Measurements from ENCODE around the gene AMOT.

Gene AMOT

GRCh38 chrX:112835019-112835418, 5.6 kb downstream of the AMOT start:
- Histone ChIP-seq H3K9ac (ENCODE audit: low read length) (no peak overlapping the region), H3K4me1 (ENCODE audit: control insufficient read depth, insufficient read depth, low read length) (peaks cover 17% of the 10 kb centered on the region), H3K36me3 (ENCODE audit: control insufficient read depth, insufficient read depth, low read length) (no peaks in the 10 kb centered on the region), H3K9me3 (ENCODE audit: control insufficient read depth, low read length) (no peaks in the 10 kb centered on the region), H3K27me3 (ENCODE audit: control insufficient read depth, insufficient read depth, low read length) (no peaks in the 10 kb centered on the region), H3K4me3 (ENCODE audit: low read length) (no peak overlapping the region)

- Histone ChIP-seq H3K9me3 (ENCODE audit: control insufficient read depth, low read length) (no peaks in the 10 kb centered on the region), H3K36me3 (ENCODE audit: control insufficient read depth, insufficient read depth, low read length) (no peaks in the 10 kb centered on the region), H3K4me3 (ENCODE audit: low read length) (no peak overlapping the region), H3K27me3 (ENCODE audit: control insufficient read depth, insufficient read depth, low read length) (no peaks in the 10 kb centered on the region), H3K9ac (ENCODE audit: low read length) (no peak overlapping the region), H3K4me1 (ENCODE audit: control insufficient read depth, insufficient read depth, low read length) (peaks cover 13% of the 10 kb centered on the region)
These were observed 6.4 kb downstream of the AMOT start for GRCh38 chrX:112834031-112834845.

- no peak overlapping the region for H3K9ac ChIP-seq (ENCODE audit: low read length)
These were observed 8.0 kb downstream of the AMOT start for GRCh38 chrX:112832481-112833095.

GRCh38 chrX:112830540-112830939, 10.1 kb downstream of the AMOT start:
- no peak overlapping the region for H3K4me3 ChIP-seq (ENCODE audit: low read length)

More at GRCh38 chrX:112832481-112833095, 8.0 kb downstream of the AMOT start:
- Histone ChIP-seq H3K27me3 (ENCODE audit: control insufficient read depth, insufficient read depth, low read length) (no peaks in the 10 kb centered on the region), H3K36me3 (ENCODE audit: control insufficient read depth, insufficient read depth, low read length) (no peaks in the 10 kb centered on the region), H3K9me3 (ENCODE audit: control insufficient read depth, low read length) (no peaks in the 10 kb centered on the region), H3K4me3 (ENCODE audit: low read length) (no peak overlapping the region), H3K4me1 (ENCODE audit: control insufficient read depth, insufficient read depth, low read length) (peaks cover 13% of the 10 kb centered on the region)

GRCh38 chrX:112827292-112827903, 13.2 kb downstream of the AMOT start:
- H3K4me1 ChIP-seq (ENCODE audit: control insufficient read depth, insufficient read depth, low read length), result peaks cover 4% of the 10 kb centered on the region
- H3K4me3 ChIP-seq (ENCODE audit: low read length), result no peak overlapping the region
- no peaks in the 10 kb centered on the region for H3K9me3 ChIP-seq (ENCODE audit: control insufficient read depth, low read length)
- no peaks in the 10 kb centered on the region for H3K36me3 ChIP-seq (ENCODE audit: control insufficient read depth, insufficient read depth, low read length)
- no peak overlapping the region for H3K9ac ChIP-seq (ENCODE audit: low read length)
- no peaks in the 10 kb centered on the region for H3K27me3 ChIP-seq (ENCODE audit: control insufficient read depth, insufficient read depth, low read length)

More at GRCh38 chrX:112830540-112830939, 10.1 kb downstream of the AMOT start:
- Histone ChIP-seq H3K4me1 (ENCODE audit: control insufficient read depth, insufficient read depth, low read length) (peaks cover 13% of the 10 kb centered on the region), H3K36me3 (ENCODE audit: control insufficient read depth, insufficient read depth, low read length) (no peaks in the 10 kb centered on the region), H3K9me3 (ENCODE audit: control insufficient read depth, low read length) (no peaks in the 10 kb centered on the region), H3K9ac (ENCODE audit: low read length) (no peak overlapping the region), H3K27me3 (ENCODE audit: control insufficient read depth, insufficient read depth, low read length) (no peaks in the 10 kb centered on the region)

GRCh38 chrX:112826023-112826422, 14.6 kb downstream of the AMOT start:
- H3K9me3 ChIP-seq (ENCODE audit: control insufficient read depth, low read length), result no peaks in the 10 kb centered on the region
- no peaks in the 10 kb centered on the region for H3K27me3 ChIP-seq (ENCODE audit: control insufficient read depth, insufficient read depth, low read length)
- no peaks in the 10 kb centered on the region for H3K4me1 ChIP-seq (ENCODE audit: control insufficient read depth, insufficient read depth, low read length)
- H3K4me3 ChIP-seq (ENCODE audit: low read length), result no peak overlapping the region
- no peaks in the 10 kb centered on the region for H3K36me3 ChIP-seq (ENCODE audit: control insufficient read depth, insufficient read depth, low read length)
- no peak overlapping the region for H3K9ac ChIP-seq (ENCODE audit: low read length)

GRCh38 chrX:112822892-112823291, 17.7 kb downstream of the AMOT start:
- Histone ChIP-seq H3K9me3 (ENCODE audit: control insufficient read depth, low read length) (no peaks in the 10 kb centered on the region), H3K9ac (ENCODE audit: low read length) (no peak overlapping the region), H3K36me3 (ENCODE audit: control insufficient read depth, insufficient read depth, low read length) (no peaks in the 10 kb centered on the region), H3K4me1 (ENCODE audit: control insufficient read depth, insufficient read depth, low read length) (peaks cover 10% of the 10 kb centered on the region), H3K4me3 (ENCODE audit: low read length) (no peak overlapping the region), H3K27me3 (ENCODE audit: control insufficient read depth, insufficient read depth, low read length) (no peaks in the 10 kb centered on the region)

GRCh38 chrX:112820364-112821268, 20.0 kb downstream of the AMOT start:
- peaks cover 10% of the 10 kb centered on the region for H3K4me1 ChIP-seq (ENCODE audit: control insufficient read depth, insufficient read depth, low read length)
- H3K9ac ChIP-seq (ENCODE audit: low read length), result no peak overlapping the region
- H3K36me3 ChIP-seq (ENCODE audit: control insufficient read depth, insufficient read depth, low read length), result no peaks in the 10 kb centered on the region
- no peaks in the 10 kb centered on the region for H3K9me3 ChIP-seq (ENCODE audit: control insufficient read depth, low read length)
- no peak overlapping the region for H3K4me3 ChIP-seq (ENCODE audit: low read length)
- no peaks in the 10 kb centered on the region for H3K27me3 ChIP-seq (ENCODE audit: control insufficient read depth, insufficient read depth, low read length)

GRCh38 chrX:112819813-112820212, 20.8 kb downstream of the AMOT start:
- no peaks in the 10 kb centered on the region for H3K9me3 ChIP-seq (ENCODE audit: control insufficient read depth, low read length)
- H3K4me1 ChIP-seq (ENCODE audit: control insufficient read depth, insufficient read depth, low read length), result peaks cover 10% of the 10 kb centered on the region
- no peaks in the 10 kb centered on the region for H3K27me3 ChIP-seq (ENCODE audit: control insufficient read depth, insufficient read depth, low read length)
- no peak overlapping the region for H3K9ac ChIP-seq (ENCODE audit: low read length)
- no peaks in the 10 kb centered on the region for H3K36me3 ChIP-seq (ENCODE audit: control insufficient read depth, insufficient read depth, low read length)
- no peak overlapping the region for H3K4me3 ChIP-seq (ENCODE audit: low read length)

- Histone ChIP-seq H3K27me3 (ENCODE audit: control insufficient read depth, insufficient read depth, low read length) (no peaks in the 10 kb centered on the region), H3K9me3 (ENCODE audit: control insufficient read depth, low read length) (no peaks in the 10 kb centered on the region), H3K9ac (ENCODE audit: low read length) (no peak overlapping the region), H3K36me3 (ENCODE audit: control insufficient read depth, insufficient read depth, low read length) (no peaks in the 10 kb centered on the region), H3K4me1 (ENCODE audit: control insufficient read depth, insufficient read depth, low read length) (peaks cover 10% of the 10 kb centered on the region), H3K4me3 (ENCODE audit: low read length) (no peak overlapping the region)
These were observed 21.5 kb downstream of the AMOT start for GRCh38 chrX:112819008-112819640.

Measured in mucosa of stomach (tissue), 1 donor.